GM15510 (cell line): ENCODE results near the gene HERC6.

Experiments
- POLR2A ChIP-seq: IDR thresholded peaks from 3 replicates; pipeline ENCODE4 v1.6.1; 2011; ENCODE audit warnings: borderline replicate concordance; ENCODE audit not compliant: insufficient read length; ENCODE audit errors: extremely low read depth

Gene HERC6

DNA sequence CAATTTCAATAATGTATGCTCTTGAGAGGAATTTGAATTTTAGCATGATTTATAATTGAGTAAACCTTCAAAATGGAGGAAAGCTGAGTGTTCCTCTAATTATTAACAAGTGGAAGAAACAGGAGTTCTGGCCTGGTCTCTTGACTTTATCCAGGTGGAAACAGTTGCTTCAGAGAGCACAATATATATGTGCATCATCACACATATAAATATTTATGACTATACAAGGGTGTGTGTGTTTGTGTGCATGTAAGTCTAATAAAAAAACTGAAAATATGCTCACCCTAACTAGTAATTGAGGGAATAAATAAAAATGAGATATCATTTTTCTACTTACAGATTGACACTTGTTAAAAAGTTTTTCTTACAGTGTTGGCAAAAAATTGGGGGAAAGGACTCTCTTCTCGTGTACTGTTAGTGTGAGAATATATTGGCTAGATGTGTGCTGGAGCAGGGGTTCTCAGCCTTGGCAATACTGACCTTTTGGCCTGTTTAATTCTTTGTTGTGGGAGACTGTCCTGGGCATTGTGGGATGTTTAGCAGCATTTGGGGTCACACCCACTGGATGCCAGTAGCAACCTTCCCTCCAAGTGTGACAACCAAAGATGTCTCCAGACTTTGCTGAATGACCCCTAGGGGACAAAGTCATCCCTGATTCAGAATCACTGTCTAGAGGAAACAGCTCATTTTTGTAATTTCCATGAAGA lies 57.5 kb downstream of the HERC6 start:
- no peak for TF ChIP-seq POLR2A

DNA sequence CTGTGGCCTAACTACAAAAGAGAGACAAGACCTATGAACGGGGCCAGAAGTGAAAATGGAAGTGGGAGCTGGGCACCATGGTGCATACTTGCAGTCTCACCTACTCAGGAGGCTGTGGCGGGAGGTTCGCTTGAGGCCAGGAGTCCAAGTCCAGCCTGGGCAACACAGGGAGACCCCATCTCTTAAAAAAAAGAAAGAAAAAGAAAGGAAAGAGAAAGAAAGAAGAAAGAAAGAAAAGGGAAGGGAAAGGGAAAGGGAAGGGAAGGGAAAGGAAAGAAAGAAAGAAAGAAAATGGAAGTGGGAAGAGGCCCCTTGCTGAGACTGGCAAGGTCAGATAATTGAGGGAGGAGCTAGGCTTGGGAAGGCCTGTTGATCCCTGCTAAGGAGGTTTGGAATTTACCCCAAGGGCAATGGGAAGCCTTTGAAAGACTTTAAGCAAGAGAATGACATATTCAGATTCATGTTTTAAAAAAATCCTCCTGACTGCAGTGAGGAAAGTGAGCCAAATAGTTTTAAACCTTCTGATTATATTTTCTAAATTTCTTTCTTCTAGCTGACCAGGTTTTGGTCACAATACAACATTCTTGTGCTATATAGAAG lies 60.6 kb downstream of the HERC6 start:
- no peak for TF ChIP-seq POLR2A

DNA sequence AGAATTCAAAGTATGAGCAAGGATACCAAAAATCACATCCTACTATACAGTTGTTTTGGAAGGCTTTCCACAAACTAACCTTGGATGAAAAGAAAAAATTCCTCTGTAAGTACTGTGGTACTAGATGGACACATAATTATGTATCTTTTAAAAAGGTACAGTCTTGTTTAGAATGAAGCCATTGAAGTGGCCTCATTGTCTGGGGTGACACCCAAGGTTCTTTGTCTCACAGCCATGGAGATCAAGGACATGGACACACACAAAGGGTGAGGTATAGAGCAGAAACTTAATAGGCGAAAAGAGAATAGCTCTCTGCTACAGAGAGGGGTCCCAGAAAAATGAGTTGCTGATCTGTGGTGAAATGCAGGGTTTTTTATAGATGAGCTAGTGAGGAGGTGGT lies 61.5 kb downstream of the HERC6 start:
- no peak for TF ChIP-seq POLR2A

DNA sequence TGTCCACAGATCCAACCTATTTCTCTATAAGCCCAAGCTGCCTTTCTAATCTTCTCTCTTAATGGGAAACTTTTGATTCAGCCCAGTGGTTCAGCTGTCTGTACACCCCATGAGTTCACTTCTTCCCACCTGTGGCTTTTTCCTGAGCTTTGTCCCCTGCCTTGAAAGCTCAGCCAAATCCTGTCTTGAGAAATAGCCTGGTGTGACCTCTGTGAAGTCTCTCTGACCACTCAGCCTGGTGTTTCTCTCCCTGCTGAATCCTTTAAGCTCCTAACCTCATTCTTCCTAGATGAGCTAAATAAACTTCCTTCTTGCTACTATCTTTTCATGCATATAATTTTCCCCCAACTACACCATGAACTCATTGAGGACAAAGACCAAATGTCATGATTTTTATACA lies 63.0 kb downstream of the HERC6 start:
- TF ChIP-seq POLR2A, result no peak

DNA sequence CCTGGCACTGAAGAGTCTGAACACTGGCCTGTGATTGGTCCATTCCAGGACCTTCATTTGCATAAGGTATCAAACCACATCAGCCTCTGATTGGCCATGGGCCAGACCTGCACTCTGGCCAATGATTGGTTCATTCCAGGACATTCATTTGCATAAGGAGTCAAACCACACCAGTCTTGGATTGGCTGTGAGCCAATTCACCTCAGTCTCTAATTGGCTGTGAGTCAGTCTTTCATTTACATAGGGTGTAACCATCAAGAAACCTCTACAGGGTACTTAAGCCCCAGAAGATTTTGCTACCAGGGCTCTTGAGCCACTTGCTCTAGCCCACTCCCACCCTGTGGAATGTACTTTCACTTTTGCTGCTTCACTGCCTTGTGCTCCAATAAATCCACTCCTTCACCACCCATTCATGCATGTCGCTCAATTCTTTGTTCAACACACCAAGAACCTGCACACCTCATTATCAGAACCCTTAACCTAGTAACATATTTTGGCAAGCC lies 64.1 kb downstream of the HERC6 start:
- TF ChIP-seq POLR2A, result no peak

DNA sequence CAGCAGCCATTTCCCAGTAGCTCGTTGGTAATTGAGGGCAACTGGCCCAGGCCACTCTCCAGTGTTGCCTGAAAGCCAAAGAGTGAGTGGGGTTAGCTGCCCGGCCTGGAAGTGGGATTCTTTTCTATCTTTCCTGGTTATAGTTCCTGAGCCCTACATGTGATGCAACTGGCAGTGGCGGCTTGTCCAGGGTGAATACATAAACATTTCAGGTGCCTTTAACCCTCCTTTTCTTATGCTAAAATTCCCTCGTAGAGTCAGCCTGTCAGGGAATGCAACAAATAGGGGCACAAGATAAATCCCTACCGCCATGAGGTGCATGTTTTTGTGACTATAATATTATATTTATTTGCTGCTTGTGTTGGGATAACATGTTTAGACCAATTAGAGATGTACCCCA lies 64.8 kb downstream of the HERC6 start:
- TF ChIP-seq POLR2A, result no peak

DNA sequence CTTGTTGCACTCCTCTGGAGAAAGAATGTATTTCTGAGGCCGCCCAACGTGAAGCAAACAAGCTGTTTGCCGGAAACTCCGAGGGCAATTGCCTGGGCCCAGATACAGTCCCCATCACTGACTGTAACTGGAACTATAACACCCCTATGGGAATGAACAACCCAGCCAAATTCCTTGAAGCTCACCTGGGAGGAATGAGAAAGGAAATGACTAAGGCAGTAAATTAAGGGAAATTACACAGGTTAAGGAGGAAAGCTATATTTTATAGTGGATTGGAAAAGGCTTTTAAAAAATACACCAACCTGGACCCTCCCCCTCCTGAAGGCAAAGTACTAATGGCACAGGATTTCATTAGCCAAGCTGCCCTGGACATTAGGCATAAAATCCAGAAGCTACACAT lies 66.6 kb downstream of the HERC6 start:
- TF ChIP-seq POLR2A, result no peak

DNA sequence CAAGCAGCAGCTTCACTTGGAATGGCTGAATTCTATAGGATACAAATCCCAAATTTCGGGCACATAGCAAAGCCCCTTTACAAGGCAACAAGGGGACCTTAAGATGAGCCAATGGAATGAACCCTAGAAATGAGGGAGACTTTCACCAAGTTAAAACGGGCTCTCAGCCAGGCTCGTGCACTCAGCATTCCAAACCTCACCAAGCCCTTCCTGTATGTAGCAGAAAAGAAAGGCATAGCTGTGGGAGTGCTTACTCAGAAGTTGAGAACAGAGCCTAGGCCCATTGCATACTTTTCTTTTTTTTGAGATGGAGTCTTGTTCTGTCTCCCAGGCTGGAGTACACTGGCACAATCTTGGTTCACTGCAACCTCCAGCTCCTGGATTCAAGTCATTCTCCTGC lies 67.5 kb downstream of the HERC6 start:
- TF ChIP-seq POLR2A, result no peak

DNA sequence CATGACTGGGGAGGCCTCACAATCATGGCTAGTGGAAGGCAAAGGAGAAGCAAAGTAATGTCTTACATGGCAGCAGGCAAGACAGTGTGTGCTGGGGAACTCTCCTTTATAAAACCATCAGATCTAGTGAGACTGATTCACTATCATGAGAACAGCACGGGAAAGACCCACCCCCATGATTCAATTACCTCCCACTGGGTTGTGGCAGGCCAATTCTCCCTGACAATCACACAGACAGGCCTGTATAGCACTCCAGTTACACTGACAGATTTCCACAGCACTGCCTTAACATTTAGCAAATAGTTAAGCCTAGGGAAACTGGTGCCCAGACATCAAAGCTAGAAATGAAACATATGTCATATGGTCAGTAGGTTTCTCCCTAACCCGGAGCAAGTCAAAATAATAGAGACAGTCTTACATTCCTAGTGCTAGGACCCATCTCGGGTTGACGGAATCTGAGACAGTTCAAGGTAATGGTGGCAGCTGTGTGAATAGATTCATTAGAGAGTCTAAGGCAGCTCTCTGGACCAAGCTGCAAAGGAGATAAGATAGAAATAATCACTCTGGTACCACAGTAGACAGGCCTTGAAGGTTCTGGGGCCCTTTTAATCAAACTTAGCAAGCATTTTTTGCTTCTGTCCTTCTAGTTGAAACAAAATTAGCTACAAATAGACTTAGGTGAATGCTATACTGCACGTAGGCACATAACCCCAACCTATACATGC lies 68.9 kb downstream of the HERC6 start:
- TF ChIP-seq POLR2A, result no peak

DNA sequence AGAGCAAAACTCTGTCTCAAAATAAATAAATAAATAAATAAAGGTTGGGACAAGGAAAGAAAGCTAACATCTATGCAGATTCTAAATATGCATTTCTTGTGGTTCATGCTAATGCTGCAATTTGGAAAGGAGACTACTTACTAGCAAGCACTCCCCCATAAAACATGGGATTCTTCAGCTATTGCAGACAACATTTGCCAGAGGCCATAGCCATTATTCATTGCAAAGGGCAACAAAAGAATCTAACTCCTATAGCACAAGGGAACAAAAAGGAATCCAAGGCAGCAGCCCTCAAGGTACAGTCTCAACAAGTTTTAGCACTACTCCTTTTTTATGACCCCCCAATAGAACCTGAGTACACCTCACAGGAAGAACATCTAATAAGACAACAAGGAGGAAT lies 70.2 kb downstream of the HERC6 start:
- TF ChIP-seq POLR2A, result no peak

DNA sequence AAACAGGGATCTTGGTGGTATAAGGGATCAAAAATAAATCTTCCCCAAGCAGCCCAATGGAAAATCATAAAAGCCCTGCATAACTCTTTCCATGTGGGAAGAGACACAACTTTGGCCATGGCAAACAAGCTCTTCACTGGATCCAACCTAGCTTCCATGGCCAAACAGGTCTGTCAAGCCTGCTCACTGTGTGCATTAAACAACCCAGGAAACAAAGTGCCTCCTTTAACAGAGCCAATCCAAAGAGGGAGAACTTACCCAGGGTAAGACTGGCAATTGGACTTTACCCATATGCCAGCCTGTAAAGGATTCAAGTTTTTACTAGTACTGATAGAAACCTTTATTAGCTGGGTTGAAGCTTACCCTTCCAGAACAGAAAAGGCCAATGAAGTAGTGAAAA lies 70.6 kb downstream of the HERC6 start:
- TF ChIP-seq POLR2A, result no peak

DNA sequence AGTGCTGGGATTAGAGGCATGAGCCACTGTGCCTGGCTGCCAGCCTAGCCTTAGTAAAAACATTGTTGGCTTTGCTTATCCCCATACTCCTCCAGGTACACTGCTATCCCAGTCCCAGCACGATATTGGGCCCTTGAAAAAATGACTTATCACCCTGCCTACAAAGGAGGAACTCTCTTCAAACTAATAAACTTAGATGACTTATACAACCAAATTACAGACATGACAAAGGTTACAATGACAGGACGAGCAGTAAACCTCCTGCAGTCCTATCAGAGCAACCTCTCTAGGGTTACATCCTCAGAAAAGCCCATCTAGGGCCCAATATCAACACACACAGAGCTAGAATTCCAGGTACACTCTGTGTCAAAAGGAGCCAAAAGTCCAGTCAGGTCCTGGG lies 72.6 kb downstream of the HERC6 start:
- no peak for TF ChIP-seq POLR2A

DNA sequence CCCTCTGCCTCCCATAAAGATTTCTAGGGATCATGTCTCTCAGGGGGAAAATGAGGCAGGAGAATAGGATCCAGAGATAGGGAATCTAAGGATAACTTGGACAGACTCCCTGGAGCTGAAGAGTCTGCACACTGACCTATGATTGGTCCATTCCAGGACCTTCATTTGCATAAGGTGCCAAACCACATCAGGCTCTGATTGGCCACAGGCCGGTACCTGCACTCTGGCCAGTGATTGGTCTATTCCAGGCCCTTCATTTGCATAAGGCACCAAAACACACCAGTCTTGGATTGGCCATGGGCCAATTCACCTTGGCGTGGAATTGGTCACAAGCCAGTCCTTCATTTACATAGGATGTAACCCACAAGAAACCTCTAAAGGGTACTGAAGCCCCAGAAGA lies 74.3 kb downstream of the HERC6 start:
- no peak for TF ChIP-seq POLR2A

DNA sequence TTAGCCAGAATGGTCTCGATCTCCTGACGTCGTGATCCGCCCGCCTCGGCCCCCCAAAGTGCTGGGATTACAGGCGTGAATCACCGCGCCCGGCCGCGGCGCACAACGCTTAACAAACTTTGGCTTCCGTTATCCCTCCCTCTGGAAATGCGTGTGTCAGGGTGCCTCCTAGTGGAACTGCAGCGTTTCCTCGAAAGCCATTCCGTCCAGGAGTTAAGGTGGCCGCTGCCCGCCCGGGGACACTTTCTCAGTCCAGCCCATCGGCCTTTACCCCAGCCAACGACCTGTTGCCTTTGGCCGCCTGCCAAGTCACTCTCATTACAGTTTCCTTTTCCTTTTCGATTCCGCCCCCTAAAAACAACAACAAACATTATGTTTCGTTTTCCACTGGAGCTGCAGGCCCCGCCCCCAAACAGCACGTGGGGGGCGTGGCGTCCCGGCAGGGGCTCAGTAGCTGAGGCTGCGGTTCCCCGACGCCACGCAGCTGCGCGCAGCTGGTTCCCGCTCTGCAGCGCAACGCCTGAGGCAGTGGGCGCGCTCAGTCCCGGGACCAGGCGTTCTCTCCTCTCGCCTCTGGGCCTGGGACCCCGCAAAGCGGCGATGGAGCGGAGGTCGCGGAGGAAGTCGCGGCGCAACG lies 78.1 kb downstream of the HERC6 start, which contains the start of gene HERC5:
HERC5 (plus strand) TSS at position 450 of the 637 bp plus-strand sequence; CDS start at position 601, 151 bp downstream.
- TF ChIP-seq POLR2A, result peak; percentile 73
